ENCODE results near the gene KCNC4.
A peak's percentile ranks its signal among the peaks of the same experiment; 100 is the strongest.

Gene KCNC4

GRCh38 chr1:110250749-110251148 lies 40.6 kb downstream of the KCNC4 start:
- DNase-seq, result no peak

- no peak for DNase-seq
Measured at GRCh38 chr1:110253213-110253612, 43.1 kb downstream of the KCNC4 start.

GRCh38 chr1:110254604-110255391 lies 44.7 kb downstream of the KCNC4 start:
- DNase-seq, result peak in 3 of 58 donors; percentile 9 to 49 (median 22)

GRCh38 chr1:110255392-110255787 lies 45.3 kb downstream of the KCNC4 start:
- DNase-seq, result peak in 47 of 58 donors; percentile 6 to 86 (median 43)

GRCh38 chr1:110258734-110259133 lies 48.6 kb downstream of the KCNC4 start:
- no peak for DNase-seq

GRCh38 chr1:110259770-110260169 lies 49.7 kb downstream of the KCNC4 start:
- DNase-seq, result no peak

Data from anterior cingulate cortex (tissue), 58 donors.